HG03060 (cell line): ENCODE measurements around the gene PPP2CA.
A peak's percentile ranks its signal among the peaks of the same experiment; 100 is the strongest.
"Not testable (repeated sequence)": the region's sequence is repeated elsewhere in the genome, so short reads cannot be mapped to it uniquely, and the experiment has no call there.

Experiments used
- ATAC-seq: cut with Tn5 transposase; IDR thresholded peaks from one replicate; pipeline ENCODE4 v1.9.1; 2021; ENCODE audit warnings: low read depth, moderate number of reproducible peaks; ENCODE audit not compliant: unreplicated experiment

PPP2CA gene

DNA sequence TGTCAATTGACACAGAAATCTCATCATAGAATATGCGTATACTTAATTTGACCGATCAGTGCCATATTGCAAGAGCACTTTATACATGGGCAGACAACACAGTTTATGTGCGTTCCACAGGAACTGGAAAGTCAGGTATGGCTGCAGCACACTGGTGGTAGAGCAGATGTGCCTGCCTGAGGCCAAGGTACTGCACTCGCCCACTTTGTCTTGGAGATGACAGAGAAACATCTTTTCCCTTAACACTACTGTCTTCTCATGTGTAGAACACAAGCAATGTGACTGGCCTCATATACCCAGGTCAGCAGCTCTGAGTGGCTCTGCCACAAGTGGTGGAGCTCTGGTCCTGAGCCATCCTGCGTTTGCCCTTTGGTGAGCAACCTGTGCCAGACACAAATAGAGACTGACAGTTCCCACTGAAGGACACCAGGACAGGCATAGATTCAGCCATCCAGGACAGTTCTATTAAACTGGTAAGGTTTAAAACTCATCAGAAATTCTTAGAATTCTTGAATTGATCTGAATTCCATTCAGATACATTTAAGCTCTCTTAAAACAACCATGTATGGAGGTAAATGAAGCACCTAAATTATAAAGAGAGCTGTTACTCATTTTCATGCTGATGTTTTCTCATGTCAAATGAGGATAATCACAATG is 21.0 kb upstream of the PPP2CA start:
- ATAC-seq: no peak

- no peak for ATAC-seq
Measured at GRCh38 chr5:134245692-134246091, 19.8 kb upstream of the PPP2CA start.

DNA sequence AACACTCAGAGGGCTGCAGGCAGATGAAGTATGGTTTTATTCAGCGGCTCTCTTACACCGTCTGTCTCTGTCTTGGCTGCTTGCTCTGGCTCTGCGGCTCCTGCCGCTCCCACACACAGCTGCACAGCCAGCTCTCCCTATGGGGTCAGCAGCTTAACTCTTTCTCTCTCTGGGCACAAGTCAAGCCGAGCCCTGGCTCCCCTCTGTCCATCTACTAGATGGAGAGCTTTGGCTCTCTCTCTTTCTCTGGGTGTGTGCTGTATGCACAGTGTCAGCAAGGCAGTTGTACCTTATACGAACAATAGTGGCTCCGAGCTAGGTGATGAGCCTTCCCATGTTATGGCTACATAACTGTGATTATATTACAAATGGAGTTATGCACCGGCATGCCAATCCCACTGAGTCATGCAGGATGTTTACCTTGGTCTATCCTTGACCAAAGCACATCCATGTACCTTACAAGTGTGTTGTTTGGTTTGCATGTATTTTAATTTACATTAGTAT is 19.3 kb upstream of the PPP2CA start:
- ATAC-seq: no peak

DNA sequence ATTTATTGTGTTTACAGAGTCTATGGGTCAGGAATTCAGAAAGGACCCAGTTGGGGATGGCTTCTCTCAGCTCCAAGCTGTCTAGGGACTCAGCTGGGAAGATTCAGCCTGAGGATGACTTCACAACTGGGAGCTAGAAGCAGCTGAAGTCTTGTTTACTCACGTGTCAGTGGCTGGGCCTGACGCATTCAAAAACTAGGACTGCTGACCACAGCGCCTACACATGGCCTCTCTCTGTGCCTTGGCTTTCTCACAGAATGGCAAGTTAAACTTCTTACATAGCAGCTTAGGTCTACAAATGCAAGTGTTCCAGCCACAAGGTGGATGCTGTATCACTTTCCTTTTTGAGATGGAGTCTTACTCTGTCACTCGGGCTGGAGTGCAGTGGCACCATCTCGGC is 16.3 kb upstream of the PPP2CA start:
- no peak for ATAC-seq

- ATAC-seq: no peak
Measured at GRCh38 chr5:134240421-134240962, 14.6 kb upstream of the PPP2CA start.

DNA sequence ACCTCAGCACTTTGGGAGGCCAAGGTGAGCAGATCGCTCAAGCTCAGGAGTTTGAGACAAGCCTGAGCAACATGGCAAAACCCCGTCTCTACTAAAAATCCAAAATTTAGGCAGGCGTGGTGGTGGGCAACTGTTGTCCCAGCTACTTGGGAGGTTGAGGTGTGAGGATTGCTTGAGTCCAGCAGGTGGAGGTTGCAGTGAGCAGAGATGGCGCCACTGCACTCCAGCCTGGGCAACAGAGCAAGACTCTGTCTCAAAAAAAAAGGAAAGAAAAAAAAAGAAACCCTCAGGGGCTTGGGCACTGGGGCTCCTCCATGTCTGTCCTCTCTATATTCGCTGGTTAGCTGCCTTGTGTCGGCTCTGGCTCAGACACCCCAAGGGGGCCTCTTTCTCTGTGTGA is 10.9 kb upstream of the PPP2CA start:
- ATAC-seq: no peak

GRCh38 chr5:134236318-134236717 is 10.4 kb upstream of the PPP2CA start:
- no peak for ATAC-seq

GRCh38 chr5:134228624-134229023 is 2.8 kb upstream of the PPP2CA start:
- no peak for ATAC-seq

DNA sequence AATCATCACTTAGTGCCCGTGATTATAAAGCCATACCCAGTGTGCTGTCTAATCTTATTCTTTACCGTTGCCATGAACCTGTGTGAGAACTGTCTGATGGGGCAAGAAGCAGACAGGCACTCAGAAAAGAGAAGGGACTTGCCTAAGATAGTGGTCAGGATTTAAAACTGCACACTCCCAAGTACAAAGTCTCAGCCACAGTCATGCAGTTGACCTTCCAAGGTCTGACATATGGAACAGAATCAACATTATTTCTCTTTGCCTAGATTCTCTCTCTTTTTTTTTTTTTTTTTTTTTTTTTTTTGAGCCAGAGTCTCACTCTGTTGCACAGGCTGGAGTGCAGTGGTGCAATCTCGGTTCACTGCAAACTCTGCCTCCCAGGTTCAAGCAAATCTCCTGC is 1.9 kb upstream of the PPP2CA start:
- ATAC-seq: no peak

GRCh38 chr5:134227259-134227658 is 1.4 kb upstream of the PPP2CA start:
- no peak for ATAC-seq

GRCh38 chr5:134226441-134227192 is 744 bp upstream of the PPP2CA start:
- ATAC-seq: peak; percentile 18

- peak; percentile 8 for ATAC-seq
Measured at GRCh38 chr5:134224888-134225779, 739 bp downstream of the PPP2CA start.

- no peak for ATAC-seq
Measured at GRCh38 chr5:134223406-134224248, 2.2 kb downstream of the PPP2CA start.

GRCh38 chr5:134221690-134222089 is 4.2 kb downstream of the PPP2CA start:
- ATAC-seq: not testable (repeated sequence)

GRCh38 chr5:134215757-134216156 is 10.1 kb downstream of the PPP2CA start:
- ATAC-seq: no peak

DNA sequence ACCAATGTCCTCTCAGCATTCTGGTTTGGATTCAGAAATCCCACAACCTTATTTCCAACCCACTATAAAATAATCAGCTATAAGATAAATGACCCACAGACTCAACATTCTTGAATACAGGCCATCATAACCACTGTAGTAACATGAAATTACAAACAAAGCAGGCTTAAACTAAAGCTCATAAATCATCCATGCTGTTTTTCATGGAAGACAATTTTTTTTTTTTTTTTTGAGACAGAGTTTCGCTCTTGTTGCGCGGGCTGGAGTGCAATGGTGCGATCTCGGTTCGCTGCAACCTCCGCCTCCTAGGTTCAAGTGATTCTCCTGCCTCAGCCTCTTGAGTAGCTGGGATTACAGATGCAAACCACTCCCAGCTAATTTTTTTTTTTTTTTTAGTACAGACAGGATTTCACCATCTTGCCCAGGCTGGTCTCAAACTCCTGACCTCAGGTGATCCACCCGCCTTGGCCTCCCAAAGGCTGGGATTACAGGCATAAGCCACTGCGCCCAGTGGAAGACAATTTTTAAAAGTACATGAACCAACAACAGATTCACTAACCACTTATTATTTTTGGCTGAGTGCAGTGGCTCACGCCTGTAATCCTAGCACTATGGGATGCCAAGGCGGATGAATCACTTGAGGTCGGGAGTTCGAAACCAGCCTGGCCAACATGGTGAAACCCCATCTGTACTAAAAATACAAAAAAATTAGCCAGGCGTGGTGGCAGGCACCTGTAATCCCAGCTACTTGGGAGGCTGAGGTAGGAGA is 14.4 kb downstream of the PPP2CA start:
- ATAC-seq: not testable (repeated sequence)

GRCh38 chr5:134209477-134210245 is 16.2 kb downstream of the PPP2CA start:
- ATAC-seq: no peak

DNA sequence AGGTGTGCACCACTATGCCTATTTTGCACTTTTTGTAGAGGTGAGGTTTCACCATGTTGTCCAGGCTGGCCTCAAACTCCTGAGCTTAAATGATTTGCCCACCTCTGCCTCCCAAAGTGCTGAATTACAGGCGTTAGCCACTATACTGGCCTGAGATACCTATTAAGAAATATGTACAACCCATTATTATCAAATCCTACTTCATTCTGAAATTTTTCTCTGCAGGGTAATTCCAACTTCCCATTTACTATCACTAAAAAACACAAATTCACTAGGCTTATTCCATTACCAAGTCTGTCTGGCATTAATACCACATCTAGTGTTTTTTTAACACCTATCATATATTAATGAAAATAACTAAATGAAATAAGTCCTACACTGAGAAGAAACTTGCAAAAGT is 18.2 kb downstream of the PPP2CA start:
- ATAC-seq: no peak
